Fibroblast of gingiva (primary cell): ENCODE measurements around the gene LKAAEAR1.
A peak's percentile ranks its signal among the peaks of the same experiment; 100 is the strongest.

Experiments used
- DNase-seq: peaks from one replicate; pipeline ENCODE4 v3.0.0-alpha.2; 2011; ENCODE audit warnings: low read depth

Gene LKAAEAR1

DNA sequence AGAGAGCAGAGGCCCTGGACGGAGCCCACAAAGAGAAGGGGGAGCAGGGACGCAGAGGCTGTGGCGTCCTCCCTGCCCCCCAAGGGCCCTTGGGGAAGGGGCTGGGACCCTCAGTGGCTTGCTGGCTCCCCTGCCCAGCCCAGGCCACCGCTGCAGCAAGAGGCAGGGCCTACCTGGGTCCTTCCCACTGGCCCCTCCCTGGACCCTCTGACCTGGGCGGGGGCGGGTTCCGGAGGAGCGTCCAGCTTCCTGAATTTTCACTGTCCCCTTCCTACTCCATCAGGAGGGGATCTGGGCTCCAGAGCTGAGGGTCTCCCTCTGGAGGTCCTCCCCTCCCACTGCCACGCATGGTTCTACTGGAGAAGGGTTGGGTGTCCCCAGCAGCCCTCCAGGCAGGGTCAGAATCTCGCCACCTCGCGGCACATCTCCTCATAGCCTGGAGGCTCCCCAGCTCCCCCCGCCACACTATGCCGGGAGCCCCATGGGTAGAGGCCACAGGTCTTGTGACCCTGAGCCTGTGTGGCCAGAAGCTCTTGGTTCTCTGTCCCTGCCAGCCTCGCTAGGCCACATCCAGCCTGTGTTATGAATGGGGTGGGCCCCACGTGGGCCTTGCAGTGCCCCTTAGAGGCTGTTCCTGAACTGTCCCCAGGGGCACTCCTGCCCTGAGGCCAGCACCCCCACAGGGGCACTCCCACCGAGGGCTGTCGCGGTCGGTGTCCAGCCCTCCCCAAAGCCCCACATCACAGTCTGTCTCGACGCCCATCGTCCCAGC is 33.8 kb downstream of the LKAAEAR1 start:
- no peak for DNase-seq

- DNase-seq, result no peak
These were observed 34.3 kb downstream of the LKAAEAR1 start for GRCh38 chr20:64049878-64050260.

DNA sequence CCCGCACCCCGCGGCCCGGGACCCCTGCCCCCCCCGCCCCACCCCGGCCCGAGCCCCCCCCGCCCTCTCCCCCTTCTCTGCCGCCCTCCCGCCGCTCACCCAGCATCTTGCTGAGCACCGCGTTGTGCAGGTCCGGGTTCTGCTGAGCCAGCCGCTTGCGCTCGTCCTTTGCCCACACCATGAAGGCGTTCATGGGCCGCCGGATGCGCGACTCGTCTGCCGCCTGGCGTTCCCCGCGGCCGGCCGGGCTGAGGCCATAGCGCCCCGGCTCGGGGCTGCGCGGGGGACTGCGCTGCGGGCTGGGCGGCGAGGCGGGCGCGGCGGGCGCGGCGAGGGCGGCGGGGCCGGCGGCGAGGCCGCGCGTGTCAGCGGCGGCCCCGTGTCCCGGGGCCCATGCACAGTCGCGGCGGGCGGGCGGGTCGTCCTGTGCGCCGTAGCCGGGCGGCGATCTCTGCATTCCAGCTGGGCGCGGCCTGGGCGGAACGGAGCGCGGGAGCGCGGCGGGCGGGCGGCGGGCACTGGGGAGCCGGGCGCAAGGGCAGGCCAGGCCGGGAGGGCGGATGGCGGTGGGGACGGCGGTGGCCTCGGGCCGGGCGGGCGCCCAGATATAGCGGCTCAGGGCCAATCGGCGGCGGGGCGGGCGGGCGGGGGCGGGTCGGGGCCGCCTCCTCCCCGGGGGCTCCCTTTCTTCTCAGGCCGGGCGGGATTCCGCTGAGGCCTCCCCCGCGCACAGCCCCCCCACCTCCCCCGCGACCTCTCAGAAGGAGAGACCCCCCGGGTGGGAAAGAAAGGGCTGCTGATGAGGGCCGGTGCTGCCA is 34.9 kb downstream of the LKAAEAR1 start, which contains the start of gene SOX18:
SOX18 (minus strand) TSS at position 580 of the 818 bp plus-strand sequence; CDS start at position 457, 123 bp downstream.
- no peak for DNase-seq

GRCh38 chr20:64048402-64049044 is 35.7 kb downstream of the LKAAEAR1 start:
- no peak for DNase-seq

GRCh38 chr20:64047968-64048401 is 36.2 kb downstream of the LKAAEAR1 start:
- no peak for DNase-seq

DNA sequence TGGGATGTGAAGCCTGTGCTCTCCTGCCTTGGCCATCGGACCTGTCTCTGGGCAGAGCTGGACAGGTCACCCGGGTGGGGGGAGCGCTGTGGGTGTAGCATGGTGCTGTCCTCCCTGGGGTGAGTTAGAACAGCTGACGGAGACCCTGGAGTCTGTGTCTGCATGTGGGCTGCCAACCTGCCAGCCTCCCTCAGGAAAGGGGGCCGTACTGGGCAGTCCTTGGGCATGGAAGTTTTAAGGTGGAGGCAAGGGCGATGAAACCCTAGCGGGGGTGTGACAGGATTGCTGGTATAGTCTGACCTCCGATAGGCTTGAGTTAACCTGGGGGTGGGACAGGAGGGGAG is 37.2 kb downstream of the LKAAEAR1 start:
- no peak for DNase-seq

GRCh38 chr20:64045346-64046011 is 38.7 kb downstream of the LKAAEAR1 start:
- no peak for DNase-seq

- no peak for DNase-seq
These were observed 39.5 kb downstream of the LKAAEAR1 start for GRCh38 chr20:64044484-64045247.

DNA sequence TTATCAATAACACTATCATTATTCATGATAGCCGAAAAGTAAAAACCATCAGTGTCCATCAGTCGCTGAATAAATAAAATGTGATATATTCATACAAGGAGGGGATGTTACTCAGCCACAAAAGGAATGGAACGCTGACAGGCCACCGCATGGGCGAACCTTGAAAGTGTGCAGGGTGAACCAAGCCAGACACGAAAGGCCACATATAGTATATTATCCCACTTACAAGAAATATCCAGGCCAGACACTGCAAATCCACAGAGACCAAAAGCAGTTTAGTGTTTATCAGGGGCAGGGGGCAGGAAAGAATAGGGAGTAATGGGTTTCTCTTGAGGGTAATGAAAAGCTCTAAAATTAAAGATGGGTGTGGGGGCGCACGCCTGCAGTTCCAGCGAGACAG is 40.4 kb downstream of the LKAAEAR1 start:
- no peak for DNase-seq

DNA sequence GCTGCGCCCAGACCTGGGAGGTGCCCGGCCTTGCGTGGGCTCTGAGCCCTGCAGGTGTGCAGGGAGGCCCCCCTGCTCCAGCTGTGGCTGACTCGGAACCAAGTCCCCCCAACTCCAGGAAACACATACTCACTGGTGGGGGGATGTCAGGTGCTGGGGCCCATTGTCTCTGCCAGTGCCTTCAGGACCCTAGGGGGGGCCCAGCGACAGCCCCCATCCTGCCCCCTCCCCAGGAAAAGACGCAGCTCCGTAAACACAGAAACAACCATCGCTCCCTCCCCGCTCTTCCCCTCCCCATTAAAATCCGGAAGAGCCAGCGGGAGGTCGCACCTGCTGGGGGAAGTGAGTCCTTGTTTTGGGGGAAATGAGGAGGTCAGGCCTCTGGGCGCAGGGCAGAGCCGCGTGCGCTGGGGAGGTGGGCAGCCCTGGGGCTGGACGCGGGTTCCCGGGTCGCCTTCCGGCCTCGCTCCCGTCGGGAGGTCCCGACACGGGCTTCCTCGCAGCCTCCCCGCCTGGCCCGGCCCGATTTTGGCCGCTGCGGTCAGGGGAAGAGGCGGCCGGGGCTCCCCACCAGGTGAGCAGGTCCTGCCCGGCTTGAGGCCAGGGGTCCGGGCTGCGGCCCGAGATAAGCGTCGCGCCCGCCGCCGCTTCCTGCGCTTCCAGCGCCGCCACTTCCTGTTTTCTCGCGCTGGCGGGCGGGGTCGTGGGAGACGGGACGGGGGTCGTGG is 42.0 kb downstream of the LKAAEAR1 start:
- DNase-seq, result no peak

DNA sequence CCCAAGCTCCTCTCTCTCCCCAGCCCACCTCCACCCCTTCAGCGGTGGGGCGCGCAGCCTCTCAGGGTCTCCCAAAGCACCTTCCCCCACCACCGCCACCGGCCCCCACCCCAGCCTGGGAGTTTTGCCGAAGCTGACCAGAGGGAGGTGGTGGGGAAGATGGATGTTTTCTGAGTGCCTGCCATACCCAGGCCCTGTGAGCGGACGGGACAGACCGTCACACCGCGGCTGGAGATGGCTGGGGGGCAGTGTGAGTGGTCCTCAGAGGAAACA is 42.5 kb downstream of the LKAAEAR1 start:
- DNase-seq, result no peak

DNA sequence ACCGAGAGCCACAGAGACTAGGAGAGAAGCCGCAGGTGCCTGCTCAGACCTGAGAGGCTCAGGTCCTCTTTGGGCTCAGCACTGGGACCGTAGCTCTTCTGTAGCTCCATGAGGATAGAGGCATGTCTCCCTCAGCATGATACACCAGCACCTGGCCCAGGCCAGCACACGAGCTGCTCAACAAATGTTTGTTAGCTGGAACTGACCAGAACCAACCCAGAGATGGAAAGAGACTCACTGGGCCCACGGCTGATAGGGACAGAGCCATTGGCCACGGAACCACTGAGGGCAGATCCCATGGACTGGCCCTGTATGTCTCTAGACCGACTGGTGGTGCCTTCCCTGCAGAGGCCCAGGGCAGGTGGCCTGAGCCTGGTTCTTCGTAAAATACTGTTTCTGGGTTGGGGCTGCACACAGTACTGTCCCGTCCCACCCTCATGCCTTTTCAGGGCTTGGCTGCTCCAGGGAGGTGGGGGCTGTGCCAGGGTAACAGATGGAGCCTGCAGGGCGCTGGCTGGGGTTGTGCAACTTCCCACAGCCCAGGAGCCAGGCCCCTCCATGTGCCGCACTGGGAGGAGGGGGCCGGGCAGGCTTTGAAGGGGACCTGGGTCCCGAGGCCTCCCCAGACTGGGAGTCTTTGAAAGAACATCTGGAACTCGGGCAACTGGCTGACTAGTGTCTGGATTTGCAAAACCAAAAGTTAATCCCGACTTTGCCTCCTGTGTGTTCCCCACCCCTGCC is 43.0 kb downstream of the LKAAEAR1 start:
- no peak for DNase-seq

GRCh38 chr20:64040231-64041039 is 43.8 kb downstream of the LKAAEAR1 start:
- no peak for DNase-seq

- DNase-seq, result no peak
These were observed 44.7 kb downstream of the LKAAEAR1 start for GRCh38 chr20:64039293-64040160.

DNA sequence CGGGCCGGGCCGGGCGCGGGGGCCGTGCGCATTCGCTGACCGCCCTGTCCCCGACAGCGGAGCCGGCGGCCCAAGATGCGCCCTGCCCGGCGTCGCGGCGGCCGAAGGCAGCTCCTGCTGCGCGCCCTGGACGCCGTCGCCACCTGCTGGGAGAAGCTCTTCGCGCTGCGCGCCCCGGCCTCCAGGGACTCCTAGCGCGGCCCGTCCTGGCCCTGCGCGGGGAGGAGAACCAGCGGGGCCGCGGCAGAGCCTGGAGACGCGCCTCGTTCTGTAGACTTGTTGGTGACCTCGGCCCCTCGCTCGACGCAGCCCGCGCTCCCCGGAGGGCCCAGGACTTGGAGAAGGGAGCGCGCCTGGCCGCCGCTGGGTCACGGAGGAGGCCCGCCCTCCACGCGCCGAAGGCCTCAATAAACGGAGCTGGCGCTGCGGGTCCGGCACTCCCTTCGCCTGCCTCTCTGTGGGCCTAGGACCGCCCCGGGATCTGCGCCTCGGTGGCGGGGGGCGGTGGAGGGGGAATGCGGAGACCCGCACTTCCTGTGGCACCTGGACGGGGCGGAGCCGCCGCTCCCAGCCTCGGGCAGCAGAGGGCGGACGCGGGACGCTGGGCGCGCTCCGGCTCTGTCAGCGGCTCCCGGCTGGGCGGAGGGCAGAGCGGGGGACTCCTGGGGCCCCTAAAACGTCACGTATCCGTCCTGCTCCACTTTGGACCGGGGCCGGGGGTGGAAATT is 45.5 kb downstream of the LKAAEAR1 start:
- peak; percentile 52 for DNase-seq

DNA sequence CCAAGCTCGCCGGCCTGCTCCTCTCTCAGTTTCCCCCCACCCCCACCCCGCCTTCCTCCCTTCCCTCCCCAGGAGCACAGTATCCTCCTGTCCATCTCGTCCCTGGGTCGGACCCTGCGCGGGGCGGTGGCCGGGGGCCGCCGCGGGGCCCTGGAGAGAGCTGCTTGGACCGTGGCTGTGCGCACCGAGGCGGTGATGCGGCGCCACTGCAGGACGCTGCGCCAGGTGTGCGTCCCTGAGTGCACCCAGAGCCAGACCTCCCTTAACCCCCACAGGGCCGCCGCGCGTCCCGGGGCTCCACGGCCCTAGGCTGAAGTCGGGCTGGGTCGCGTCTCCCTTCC is 46.0 kb downstream of the LKAAEAR1 start:
- DNase-seq, result no peak

GRCh38 chr20:64037498-64038213 is 46.5 kb downstream of the LKAAEAR1 start:
- DNase-seq, result no peak
